K562 (cell line): ENCODE data around the gene CYP2A6. TPM values are rescaled to one million over a fixed set of nuclear protein-coding genes. Genes with fewer than 3 reads are reported as not detected.

Source experiments
- ATAC-seq: fragments of 200-7000 bp; cut with Tn5 transposase; 3 replicates; pipeline ENCODE4 v1.9.1; 2020; ENCODE audit warnings: moderate library complexity
- BruUV-seq: library from RNA; stranded (reverse); fragments of 400-500 nt; replicated peaks from 2 replicates; lab custom pipeline; 2021; lab: Mats Ljungman, UMichigan
- CTCF ChIA-PET: fragments of 300-600 bp; formaldehyde crosslinking; extraction: SDS; loops from one replicate; lab custom pipeline; 2021; ENCODE audit warnings: low intra/inter-chr PET ratio; lab: Yijun Ruan, JAX
- POLR2A ChIA-PET: fragments of 300-600, 350-650 bp; sonication (Branson Sonifier 250); formaldehyde crosslinking; extraction: SDS; loops from one replicate; lab custom pipeline; 2021; ENCODE audit warnings: antibody characterized with exemption, inconsistent platforms; lab: Yijun Ruan, JAX
- DNase-seq, 4 experiments: peaks; one replicate each; pipeline versions ENCODE4 v3.0.0 to v3.0.0-alpha.2; 2011 to 2018; ENCODE audit warnings: low spot score in 3 of 4, mixed read lengths in 3 of 4; ENCODE audit errors: extremely low read depth in 1 of 4
- FAIRE-seq: peaks from 2 replicates; lab custom pipeline; 2011; peaks lifted over from hg19 to GRCh38; lab: Jason Lieb, UNC
- H2AFZ ChIP-seq: 2 replicates; pipeline ENCODE4 v1.6.0; 2011; ENCODE audit warnings: low read depth, low read length, control low read depth, inconsistent platforms
- H3K27ac ChIP-seq: fragments of 200-600 bp; 3 replicates; pipeline ENCODE4 v1.8.0; 2011; ENCODE audit warnings: low read depth, mild to moderate bottlenecking, control low read depth, inconsistent platforms, low read length, moderate library complexity, mixed read lengths; ENCODE audit errors: extremely low read depth
- H3K27me3 ChIP-seq, 2 experiments: fragments of 300-600 bp in 1 of 2; 2 replicates in 1 of 2; 3 replicates in 1 of 2; pipeline versions ENCODE4 v1.6.0 to v1.8.0; 2011; ENCODE audit warnings: inconsistent platforms in 2 of 2, low read length in 2 of 2, mild to moderate bottlenecking in 1 of 2, mixed read lengths in 1 of 2, moderate library complexity in 1 of 2; ENCODE audit not compliant: control insufficient read depth in 2 of 2, insufficient read depth in 2 of 2
- H3K36me3 ChIP-seq: fragments of 300-600 bp; 3 replicates; pipeline ENCODE4 v1.8.0; 2011; ENCODE audit warnings: mild to moderate bottlenecking, low read length, inconsistent platforms; ENCODE audit not compliant: control insufficient read depth, insufficient read depth
- H3K4me1 ChIP-seq, 2 experiments: fragments of 200-600 bp in 1 of 2; replicated peaks in 1 of 2; 2 replicates in 1 of 2; 3 replicates in 1 of 2; pipeline versions ENCODE4 v1.5.1 to v1.8.0; 2011; ENCODE audit warnings: inconsistent platforms in 2 of 2, low read length in 2 of 2, mild to moderate bottlenecking in 1 of 2, mixed read lengths in 1 of 2, moderate library complexity in 1 of 2; ENCODE audit not compliant: control insufficient read depth in 2 of 2, insufficient read depth in 2 of 2
- H3K4me2 ChIP-seq: 2 replicates; pipeline ENCODE4 v1.6.1; 2011; ENCODE audit warnings: low read length, control low read depth, inconsistent platforms, mixed read lengths; ENCODE audit not compliant: insufficient read depth
- H3K4me3 ChIP-seq: fragments of 200-600 bp; sonication (generic), shearing (Covaris generic); 2 replicates; pipeline ENCODE4 v1.5.1; 2016; ENCODE audit warnings: control low read depth, inconsistent platforms
- H3K79me2 ChIP-seq: fragments of 200-600 bp; 3 replicates; pipeline ENCODE4 v1.8.0; 2011; ENCODE audit warnings: low read length, inconsistent platforms; ENCODE audit not compliant: control insufficient read depth, insufficient read depth
- H3K9ac ChIP-seq, 2 experiments: 2 replicates each; pipeline versions ENCODE4 v1.6.0 to v1.6.1; 2011; ENCODE audit warnings: low read depth in 2 of 2, low read length in 2 of 2, control low read depth in 1 of 2, inconsistent platforms in 1 of 2, mild to moderate bottlenecking in 1 of 2, mixed read lengths in 1 of 2; ENCODE audit not compliant: insufficient read depth in 1 of 2
- H3K9me1 ChIP-seq: one replicate; pipeline ENCODE4 v1.6.0; 2011; ENCODE audit warnings: inconsistent platforms, mild to moderate bottlenecking, low read length, moderate library complexity; ENCODE audit not compliant: control insufficient read depth, insufficient read depth
- H3K9me3 ChIP-seq: replicated peaks from 2 replicates; pipeline ENCODE4 v1.5.1; 2011; ENCODE audit warnings: low read depth, low read length, inconsistent platforms; ENCODE audit not compliant: control insufficient read depth, insufficient read depth
- H4K20me1 ChIP-seq: replicated peaks from 2 replicates; pipeline ENCODE4 v1.6.1; 2011; ENCODE audit warnings: low read length, inconsistent platforms, mixed read lengths; ENCODE audit not compliant: control insufficient read depth, insufficient read depth
- HMBOX1 ChIP-seq: sonication (generic); IDR thresholded peaks from 2 replicates; pipeline ENCODE4 v1.6.1; 2016
- KAT7 ChIP-seq: sonication (generic); formaldehyde crosslinking; IDR thresholded peaks from 2 replicates; pipeline ENCODE4 v1.8.0; 2022; ENCODE audit warnings: missing genetic modification reagents, mild to moderate bottlenecking, borderline replicate concordance
- NFRKB ChIP-seq: fragments of 450-650 bp; IDR thresholded peaks from 2 replicates; pipeline ENCODE4 v1.6.1; 2016; ENCODE audit warnings: low read depth
- RB1 ChIP-seq: fragments of 450-650 bp; IDR thresholded peaks from 2 replicates; pipeline ENCODE4 v1.6.1; 2017; ENCODE audit warnings: low read depth, mild to moderate bottlenecking
- SMAD4 ChIP-seq: fragments of 250-450 bp; sonication (Bioruptor Pico); conservative IDR thresholded peaks from 2 replicates; pipeline ENCODE4 v1.8.0; 2021; ENCODE audit warnings: inconsistent platforms, mild to moderate bottlenecking, moderate library complexity
- SOX6 ChIP-seq: fragments of 450-650 bp; IDR thresholded peaks from 2 replicates; pipeline ENCODE4 v1.6.1; 2014; ENCODE audit warnings: mild to moderate bottlenecking
- SRSF1 ChIP-seq: fragments of 200-400 bp; formaldehyde crosslinking; IDR thresholded peaks from 2 replicates; pipeline ENCODE4 v1.6.1; 2017; ENCODE audit warnings: mild to moderate bottlenecking, low read depth, low read length, moderate library complexity
- TAF9B ChIP-seq: fragments of 450-650 bp; IDR thresholded peaks from 2 replicates; pipeline ENCODE4 v1.6.1; 2018; ENCODE audit warnings: mild to moderate bottlenecking; ENCODE audit not compliant: partially characterized antibody
- TCF7L2 ChIP-seq: fragments of 150-350 bp; IDR thresholded peaks from 2 replicates; pipeline ENCODE4 v1.6.1; 2016; ENCODE audit warnings: low read depth, mild to moderate bottlenecking, low read length, moderate library complexity
- THAP12 ChIP-seq: fragments of 250-450 bp; sonication (Bioruptor Pico); IDR thresholded peaks from 2 replicates; pipeline ENCODE4 v1.9.0; 2021; ENCODE audit warnings: mild to moderate bottlenecking, inconsistent platforms
- ZNF589 ChIP-seq: fragments of 200-800 bp; sonication (Bioruptor generic); IDR thresholded peaks from 2 replicates; pipeline ENCODE4 v1.6.1; 2016; ENCODE audit warnings: low read depth, missing genetic modification characterization, missing compliant biosample characterization
- WGBS: fragments of 100-300 bp; shearing (Covaris generic); methylation state at CpG from one replicate; pipeline ENCODE4 v1.1.6; 2016; ENCODE audit warnings: low coverage, mixed read lengths; ENCODE audit not compliant: insufficient coverage; ENCODE audit errors: missing lambda C conversion rate; 5-methylcytosine and 5-hydroxymethylcytosine counted together
- in situ Hi-C: fragments of 300-500 bp; cut with MboI; formaldehyde crosslinking; loops from 4 replicates; pipeline ENCODE4 v1.15.0; 2018; ENCODE audit warnings: inconsistent platforms, mixed read lengths
- intact Hi-C: fragments of 100-400 bp; cut with micrococcal nuclease; formaldehyde crosslinking; loops from 2 replicates; pipeline ENCODE4 v1.14.2; 2022
- polyA plus RNA-seq, 8 experiments: library from polyadenylated mRNA; depleted of rRNA in 4 of 8; stranded (reverse) in 5 of 8; unstranded in 3 of 8; fragments of >200 nt; fragmentation: Nextera tagmentation in 2 of 8; fragmentation: Illumina TruSeq in 1 of 8; extraction: Ambion mirVana in 2 of 8; extraction: Trizol in 1 of 8; gene quantifications; 2 replicates each; pipeline versions ENCODE4 v1.2.1 to v1.2.3, GENCODE V29; 2011 to 2014; ENCODE audit warnings: inconsistent platforms in 1 of 8, missing spikeins in 1 of 8
- total RNA-seq, 7 experiments: library from RNA; depleted of rRNA in 6 of 7; stranded (reverse); fragments of >200 nt in 6 of 7; fragmentation: Illumina TruSeq in 2 of 7; extraction: Trizol in 2 of 7; gene quantifications; 2 replicates each; pipeline versions ENCODE4 v1.2.1 to v1.2.3, GENCODE V29; 2011 to 2021; ENCODE audit warnings: low replicate concordance in 1 of 7

The CYP2A6 gene
- total and polyA plus RNA-seq, 9 of the 15 experiments (the other 6 are each of a cell fraction or from before 2014, with no cell fraction given) = 0.31 TPM; not detected in 8

DNA sequence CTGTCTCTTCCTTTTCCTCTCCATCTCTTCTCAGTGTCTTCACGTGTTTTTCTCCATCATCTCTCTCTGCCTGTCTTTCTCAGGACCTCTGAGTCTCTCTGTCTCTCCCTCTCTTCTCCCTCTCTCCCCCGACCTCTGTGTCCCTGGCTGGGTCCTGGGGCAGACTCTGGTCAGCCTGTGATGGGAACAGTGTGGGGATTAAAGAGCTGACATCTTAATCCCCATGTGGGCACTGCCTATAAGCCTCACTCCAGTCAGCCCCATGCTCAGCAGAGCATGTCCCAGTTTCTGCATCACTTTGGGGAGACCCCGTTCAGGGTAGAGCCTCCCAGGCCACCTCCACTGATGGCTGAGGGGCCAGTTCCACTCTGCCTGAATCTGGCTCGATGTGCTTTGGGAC, 35.0 kb downstream of the CYP2A6 start:
- H3K4me1 ChIP-seq = peaks cover 16 to 36% of the 10 kb centered on the region in 2 experiments; a peak in 4 of 5 replicates
- H3K9ac ChIP-seq = 0 out of 4 replicates have a peak overlapping the region, but pooled peaks of 1 of the 2 experiments have one; percentile 52
- POLR2A ChIA-PET = interaction anchor here (1.9 kb wide), 1 partner anchor 9 kb away, joined by 10 read pairs; no protein-coding TSS in a partner anchor
- no peaks in the 10 kb centered on the region for H3K9me1 ChIP-seq
- in situ Hi-C loops = no loop called here
- no peaks in the 10 kb centered on the region for H4K20me1 ChIP-seq
- FAIRE-seq (no peak), DNase-seq (no peak), ATAC-seq (no peak)
- CTCF ChIA-PET = no interaction called here
- H3K79me2 ChIP-seq = no peaks in the 10 kb centered on the region
- TF ChIP-seq ZNF589 (CRISPR knock-in tag) (no peak), THAP12 (CRISPR knock-in tag) (no peak), SOX6 (no peak), HMBOX1 (no peak), SRSF1 (no peak), NFRKB (no peak), TAF9B (no peak), KAT7 (CRISPR knock-in tag) (no peak), SMAD4 (CRISPR knock-in tag) (no peak), TCF7L2 (no peak), RB1 (no peak)
- no peak overlapping the region for H2AFZ ChIP-seq
- intact Hi-C loops = no loop called here
- no peak overlapping the region for H3K4me3 ChIP-seq
- H3K4me2 ChIP-seq = no peak overlapping the region
- H3K36me3 ChIP-seq = no peaks in the 10 kb centered on the region
- no TSS peak for BruUV-seq
- H3K27ac ChIP-seq = no peak overlapping the region
- no peaks in the 10 kb centered on the region for H3K9me3 ChIP-seq
- WGBS = 55% methylated on average over 3 of the region's 4 CpGs
- H3K27me3 ChIP-seq = no peaks in the 10 kb centered on the region
